GM12872 (cell line): Measurements from ENCODE around the gene IFNG.

Experiments
- TF ChIP-seq, protein P1 (sequence below): IDR thresholded peaks from 3 replicates; pipeline ENCODE4 v1.5.1; 2011; ENCODE audit warnings: low read depth, mild to moderate bottlenecking, low read length, moderate library complexity; ENCODE audit not compliant: insufficient read depth

Gene IFNG

DNA sequence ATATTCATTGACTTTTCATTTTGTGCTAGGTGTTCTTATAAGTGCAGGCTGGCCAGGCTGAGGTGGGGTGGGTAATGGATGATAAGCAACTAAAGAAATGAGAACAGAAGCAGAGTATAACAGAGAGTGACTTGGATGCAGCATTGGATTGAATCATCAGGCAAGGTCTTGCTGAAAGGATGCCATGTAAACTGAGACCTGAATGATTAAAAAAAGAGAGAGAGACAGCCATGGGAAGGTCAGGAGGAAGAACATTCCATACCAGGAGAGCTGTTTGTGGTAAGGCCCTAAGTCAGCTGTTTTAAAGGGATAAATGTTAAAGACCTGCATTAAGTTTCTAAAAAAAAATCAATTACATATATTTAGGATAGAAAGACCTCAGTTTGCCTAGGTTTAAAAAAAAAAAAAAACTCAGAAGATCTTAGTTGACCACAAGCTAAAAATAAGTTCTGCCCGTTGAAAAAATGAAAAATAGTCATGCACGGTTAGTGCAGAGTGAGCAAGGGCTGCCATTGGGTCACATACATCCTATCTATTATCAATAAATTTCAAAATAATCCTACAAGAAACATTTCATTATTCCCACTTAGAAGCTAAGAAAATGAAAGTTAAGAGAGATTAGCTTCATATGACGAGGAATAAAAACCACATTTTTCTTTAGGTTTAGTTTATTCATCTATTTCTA, 37.2 kb downstream of the IFNG start:
- TF ChIP-seq, protein P1, sequence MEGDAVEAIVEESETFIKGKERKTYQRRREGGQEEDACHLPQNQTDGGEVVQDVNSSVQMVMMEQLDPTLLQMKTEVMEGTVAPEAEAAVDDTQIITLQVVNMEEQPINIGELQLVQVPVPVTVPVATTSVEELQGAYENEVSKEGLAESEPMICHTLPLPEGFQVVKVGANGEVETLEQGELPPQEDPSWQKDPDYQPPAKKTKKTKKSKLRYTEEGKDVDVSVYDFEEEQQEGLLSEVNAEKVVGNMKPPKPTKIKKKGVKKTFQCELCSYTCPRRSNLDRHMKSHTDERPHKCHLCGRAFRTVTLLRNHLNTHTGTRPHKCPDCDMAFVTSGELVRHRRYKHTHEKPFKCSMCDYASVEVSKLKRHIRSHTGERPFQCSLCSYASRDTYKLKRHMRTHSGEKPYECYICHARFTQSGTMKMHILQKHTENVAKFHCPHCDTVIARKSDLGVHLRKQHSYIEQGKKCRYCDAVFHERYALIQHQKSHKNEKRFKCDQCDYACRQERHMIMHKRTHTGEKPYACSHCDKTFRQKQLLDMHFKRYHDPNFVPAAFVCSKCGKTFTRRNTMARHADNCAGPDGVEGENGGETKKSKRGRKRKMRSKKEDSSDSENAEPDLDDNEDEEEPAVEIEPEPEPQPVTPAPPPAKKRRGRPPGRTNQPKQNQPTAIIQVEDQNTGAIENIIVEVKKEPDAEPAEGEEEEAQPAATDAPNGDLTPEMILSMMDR = no peak

DNA sequence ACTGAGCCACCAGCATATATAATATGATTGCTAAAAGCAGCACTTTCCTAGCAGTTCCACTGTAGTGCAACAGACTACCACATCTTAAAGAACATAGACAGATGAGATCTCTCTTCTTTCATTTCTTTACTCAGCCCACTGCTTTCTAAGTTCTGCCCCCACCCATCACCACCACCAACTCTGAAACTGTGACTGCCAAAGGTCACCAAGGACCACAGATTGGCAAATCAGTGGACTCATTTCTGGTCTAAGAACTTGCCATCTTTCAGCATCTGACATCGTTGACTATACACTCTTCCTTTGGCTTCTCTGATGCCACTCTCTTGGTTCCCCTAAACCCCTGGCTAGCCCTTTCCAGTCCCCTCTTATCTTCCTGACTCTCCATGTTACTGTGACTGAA, 38.4 kb downstream of the IFNG start:
- TF ChIP-seq, protein P1 = no peak

DNA sequence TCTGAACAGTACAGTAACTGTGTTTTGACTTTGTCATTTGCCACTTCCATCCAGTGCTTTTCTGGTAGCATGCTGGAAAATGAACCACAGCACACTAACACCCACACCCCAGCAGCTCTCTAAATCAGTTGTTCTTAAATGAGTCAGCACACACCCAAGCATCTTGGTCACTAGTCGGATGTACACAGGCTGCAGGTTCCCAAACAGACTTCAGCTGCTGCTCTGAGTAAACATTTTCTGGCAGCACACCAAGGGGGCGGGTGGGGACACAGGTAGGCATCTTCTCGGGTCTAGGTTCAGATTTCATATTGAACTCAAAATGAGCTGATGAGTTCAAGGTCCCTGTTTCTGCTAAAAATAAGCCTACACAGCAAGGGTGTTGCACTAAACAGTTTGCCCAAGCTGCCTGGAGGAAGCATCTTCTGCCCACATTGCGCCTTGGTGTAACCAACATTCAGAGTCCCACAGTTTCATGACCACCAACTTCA, 39.8 kb downstream of the IFNG start:
- TF ChIP-seq, protein P1 = no peak

DNA sequence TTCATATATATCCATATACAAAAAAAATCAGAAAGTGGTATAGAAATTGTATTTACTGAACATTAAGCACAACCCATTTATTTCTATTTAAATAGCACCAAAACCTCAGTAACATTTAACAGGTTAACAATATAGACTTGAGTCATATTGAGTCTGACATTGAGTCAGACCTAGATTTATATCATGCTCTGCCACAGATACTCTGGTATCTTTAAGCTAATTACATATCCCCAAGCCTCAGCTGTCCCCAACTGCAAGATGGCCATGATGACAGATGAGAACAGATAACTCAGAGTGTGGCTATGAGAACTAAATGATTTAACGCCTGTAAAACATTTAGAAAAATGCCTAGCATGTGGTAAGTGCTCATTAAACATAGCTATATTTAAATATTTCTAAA, 40.3 kb downstream of the IFNG start:
- TF ChIP-seq, protein P1 = no peak

DNA sequence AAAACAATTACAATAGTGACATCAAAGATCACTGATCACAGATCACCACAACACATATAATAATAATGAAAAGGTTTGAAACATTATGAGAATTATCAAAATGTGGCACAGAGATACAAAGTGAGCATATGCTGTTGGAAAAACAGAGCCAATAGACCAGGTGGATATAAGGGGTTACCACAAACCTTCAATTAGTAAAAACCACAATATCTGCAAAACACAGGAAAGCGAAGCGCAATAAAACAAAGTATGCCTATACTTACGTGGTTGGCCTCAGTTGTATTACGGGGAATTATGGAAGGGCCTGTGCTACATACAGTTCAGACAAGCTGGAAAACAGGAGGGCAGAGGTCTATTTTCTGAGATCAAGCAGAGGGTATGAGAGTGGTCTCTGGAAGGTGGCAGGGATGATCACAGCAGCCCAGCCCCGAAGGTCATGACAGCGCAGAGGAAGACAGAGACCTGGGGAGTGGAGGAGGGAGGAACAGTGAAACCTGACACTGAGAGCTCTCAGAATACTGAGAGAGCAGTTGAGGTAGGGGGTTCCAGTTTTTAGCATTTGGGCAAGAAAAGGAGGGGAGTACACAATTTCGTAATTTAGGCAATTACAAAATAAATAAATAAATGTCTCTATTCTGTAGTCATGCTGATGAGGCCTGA, 41.3 kb downstream of the IFNG start:
- TF ChIP-seq, protein P1 = no peak

DNA sequence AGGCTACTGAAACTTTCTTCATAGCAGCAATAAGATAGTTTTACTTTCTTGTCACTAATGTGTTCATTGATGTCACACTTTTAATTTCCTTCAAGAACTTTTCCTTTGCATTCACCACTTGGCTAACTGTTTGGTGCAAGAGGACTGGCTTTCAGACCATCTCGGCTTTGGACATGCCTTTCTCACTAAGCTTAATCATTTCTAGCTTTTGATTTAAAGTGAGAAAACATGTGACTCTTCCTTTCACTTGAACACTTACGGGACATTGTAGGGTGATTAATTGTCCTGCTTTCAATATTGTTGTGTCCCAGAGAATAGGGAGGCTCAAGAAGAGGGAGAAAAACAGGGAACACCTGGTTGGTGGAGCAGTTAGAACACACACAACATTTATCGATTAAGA, 41.9 kb downstream of the IFNG start:
- TF ChIP-seq, protein P1 = no peak

DNA sequence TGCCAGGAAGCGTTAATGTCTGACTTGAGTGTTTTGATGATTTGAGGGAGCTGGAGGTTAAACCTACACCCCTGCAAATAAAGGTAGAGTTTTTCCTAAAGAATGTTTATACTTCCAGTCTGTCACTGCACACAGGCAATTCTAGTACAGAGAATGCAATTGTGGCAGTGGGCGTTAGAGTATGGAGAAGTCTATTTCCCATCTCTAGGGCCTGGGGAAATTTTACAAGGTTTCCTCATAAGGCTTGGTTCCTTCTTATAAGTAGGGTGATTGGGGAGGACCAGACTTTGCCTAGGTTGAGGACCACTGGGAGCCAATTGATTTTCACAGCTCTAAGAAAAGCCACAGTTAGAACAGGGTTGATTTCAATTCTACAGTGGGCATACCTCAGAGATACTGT, 44.3 kb downstream of the IFNG start:
- TF ChIP-seq, protein P1 = no peak
